Neural progenitor cell (in vitro differentiated cells): ENCODE data around the gene GPR179. TPM values are rescaled to one million over a fixed set of nuclear protein-coding genes. Genes with fewer than 3 reads are reported as not detected.

Experiments
- DNase-seq: peaks from one replicate; pipeline ENCODE4 v3.0.0-alpha.2; 2016; ENCODE audit warnings: low spot score
- H2AFZ ChIP-seq: fragments of 200-600 bp; sonication (generic); replicated peaks from 2 replicates; pipeline ENCODE4 v1.6.1; 2016; ENCODE audit warnings: antibody characterized with exemption
- H3F3A ChIP-seq: fragments of 200-600 bp; sonication (generic); 2 replicates; pipeline ENCODE4 v1.6.1; 2016; ENCODE audit warnings: antibody characterized with exemption, low read depth
- H3K27ac ChIP-seq: fragments of 200-600 bp; sonication (generic); 2 replicates; pipeline ENCODE4 v1.5.1; 2016; ENCODE audit warnings: mild to moderate bottlenecking
- H3K27me3 ChIP-seq: fragments of 200-600 bp; sonication (generic); 2 replicates; pipeline ENCODE4 v1.6.1; 2016; ENCODE audit warnings: mild to moderate bottlenecking, moderate library complexity
- H3K36me3 ChIP-seq: fragments of 200-600 bp; sonication (generic); 2 replicates; pipeline ENCODE4 v1.5.1; 2016
- H3K4me1 ChIP-seq: fragments of 200-600 bp; sonication (generic); 2 replicates; pipeline ENCODE4 v1.6.1; 2016; ENCODE audit warnings: mixed run types
- H3K4me2 ChIP-seq: fragments of 200-600 bp; sonication (generic); 2 replicates; pipeline ENCODE4 v1.6.1; 2016
- H3K4me3 ChIP-seq: fragments of 200-600 bp; sonication (generic); 2 replicates; pipeline ENCODE4 v1.5.1; 2016
- H3K79me2 ChIP-seq: fragments of 200-600 bp; sonication (generic); 2 replicates; pipeline ENCODE4 v1.6.1; 2016; ENCODE audit warnings: low read depth
- H3K9ac ChIP-seq: fragments of 200-600 bp; sonication (generic); 2 replicates; pipeline ENCODE4 v1.6.1; 2016
- H3K9me3 ChIP-seq: fragments of 200-600 bp; sonication (generic); 2 replicates; pipeline ENCODE4 v1.5.1; 2016; ENCODE audit warnings: low read depth
- H4K20me1 ChIP-seq: fragments of 200-600 bp; sonication (generic); 2 replicates; pipeline ENCODE4 v1.6.1; 2016; ENCODE audit warnings: low read depth
- H3K27ac Mint-ChIP-seq: 3 replicates; pipeline ENCODE4 v1.8.0; 2021; ENCODE audit warnings: mixed read lengths
- H3K27me3 Mint-ChIP-seq: 2 replicates; pipeline ENCODE4 v1.8.0; 2022; ENCODE audit warnings: low read depth, mild to moderate bottlenecking, inconsistent platforms, moderate library complexity, mixed read lengths; ENCODE audit not compliant: insufficient read depth
- H3K36me3 Mint-ChIP-seq: 3 replicates; pipeline ENCODE4 v1.8.0; 2021; ENCODE audit warnings: mixed read lengths
- H3K4me1 Mint-ChIP-seq: 3 replicates; pipeline ENCODE4 v1.8.0; 2021; ENCODE audit warnings: mixed read lengths
- H3K4me3 Mint-ChIP-seq: 3 replicates; pipeline ENCODE4 v1.8.0; 2021; ENCODE audit warnings: mild to moderate bottlenecking, moderate library complexity, mixed read lengths
- H3K9me3 Mint-ChIP-seq: 3 replicates; pipeline ENCODE4 v1.8.0; 2020; ENCODE audit warnings: mixed read lengths
- CTCF ChIP-seq: fragments of 200-600 bp; sonication (generic); IDR thresholded peaks from 2 replicates; pipeline ENCODE4 v1.5.1; 2017; ENCODE audit warnings: antibody characterized with exemption, mild to moderate bottlenecking
- EZH2 ChIP-seq: fragments of 200-600 bp; sonication (generic); IDR thresholded peaks from 2 replicates; pipeline ENCODE4 v1.6.1; 2017; ENCODE audit warnings: antibody characterized with exemption, mild to moderate bottlenecking, moderate library complexity
- EZH2phosphoT487 ChIP-seq: fragments of 200-600 bp; sonication (generic); IDR thresholded peaks from 2 replicates; pipeline ENCODE4 v1.6.1; 2017; ENCODE audit warnings: antibody characterized with exemption
- total RNA-seq: library from RNA; depleted of rRNA; stranded (reverse); fragments of >200 nt; gene quantifications from 2 replicates; pipeline ENCODE4 v1.2.3, GENCODE V29; 2015; ENCODE audit warnings: low replicate concordance

Gene GPR179
- total RNA-seq, 1 donor from 2014 or later = not detected

DNA sequence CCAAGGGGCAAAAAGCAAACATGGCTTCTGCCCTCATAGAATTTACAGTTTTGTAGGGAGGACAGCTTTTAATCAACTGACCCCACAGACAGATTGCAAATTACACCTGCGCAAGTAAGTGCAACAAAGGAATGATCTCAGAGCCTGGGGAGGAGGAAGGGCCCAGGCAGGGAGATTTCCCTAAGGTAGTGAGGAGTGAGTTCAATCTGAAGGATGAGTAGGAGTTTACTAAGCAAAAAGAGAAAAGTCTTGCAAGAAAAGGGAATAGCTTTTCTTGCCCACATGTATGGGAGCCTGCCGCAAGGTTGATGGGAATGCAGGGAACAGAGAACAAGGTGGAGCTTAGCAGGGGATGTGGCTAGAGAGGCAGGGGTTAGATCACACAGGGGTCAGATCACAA is 6.3 kb upstream of the GPR179 start:
- no peak for DNase-seq
- H3K27ac ChIP-seq = no peak overlapping the region
- H3K4me3 Mint-ChIP-seq = peak overlapping the region; percentile 71
- H3K27me3 Mint-ChIP-seq = no peaks in the 10 kb centered on the region
- peaks cover 25% of the 10 kb centered on the region for H4K20me1 ChIP-seq
- H3K36me3 Mint-ChIP-seq = peaks cover 3% of the 10 kb centered on the region
- no peak overlapping the region for H3K4me2 ChIP-seq
- no peaks in the 10 kb centered on the region for H3K9me3 Mint-ChIP-seq
- H2AFZ ChIP-seq = no peak overlapping the region
- H3K4me1 Mint-ChIP-seq = peaks cover 43% of the 10 kb centered on the region
- H3K27me3 ChIP-seq = no peaks in the 10 kb centered on the region
- peak overlapping the region; percentile 35 for H3K27ac Mint-ChIP-seq
- peaks cover 30% of the 10 kb centered on the region for H3K79me2 ChIP-seq
- no peaks in the 10 kb centered on the region for H3K36me3 ChIP-seq
- H3K4me1 ChIP-seq = peaks cover 31% of the 10 kb centered on the region
- TF ChIP-seq EZH2phosphoT487 (no peak), CTCF (no peak), EZH2 (no peak)
- no peak overlapping the region for H3K9ac ChIP-seq
- no peak overlapping the region for H3K4me3 ChIP-seq
- H3K9me3 ChIP-seq = no peaks in the 10 kb centered on the region
- H3F3A ChIP-seq = peaks cover 29% of the 10 kb centered on the region

- TF ChIP-seq CTCF = peak; percentile 88
- TF ChIP-seq EZH2 = no peak
- H3K9me3 Mint-ChIP-seq = no peaks in the 10 kb centered on the region
- H2AFZ ChIP-seq = peak overlapping the region; percentile 11
- no peak overlapping the region for H3K27ac ChIP-seq
- H4K20me1 ChIP-seq = peaks cover 17% of the 10 kb centered on the region
- no peaks in the 10 kb centered on the region for H3K27me3 Mint-ChIP-seq
- peaks cover 3% of the 10 kb centered on the region for H3K36me3 Mint-ChIP-seq
- H3K36me3 ChIP-seq = no peaks in the 10 kb centered on the region
- no peaks in the 10 kb centered on the region for H3K9me3 ChIP-seq
- H3K9ac ChIP-seq = no peak overlapping the region
- H3K27ac Mint-ChIP-seq = peak overlapping the region; percentile 35
- H3K79me2 ChIP-seq = peaks cover 22% of the 10 kb centered on the region
- H3K4me1 ChIP-seq = peaks cover 23% of the 10 kb centered on the region
- H3K4me2 ChIP-seq = no peak overlapping the region
- peaks cover 34% of the 10 kb centered on the region for H3K4me1 Mint-ChIP-seq
- H3K4me3 Mint-ChIP-seq = peak overlapping the region; percentile 34
- no peaks in the 10 kb centered on the region for H3K27me3 ChIP-seq
- H3F3A ChIP-seq = peaks cover 29% of the 10 kb centered on the region
- DNase-seq = peak; percentile 85
- H3K4me3 ChIP-seq = no peak overlapping the region
These were observed 5.5 kb upstream of the GPR179 start for GRCh38 chr17:38349097-38349730.

GRCh38 chr17:38345743-38346142 is 2.0 kb upstream of the GPR179 start:
- Histone ChIP-seq H3K4me1 (peaks cover 11% of the 10 kb centered on the region), H4K20me1 (no peaks in the 10 kb centered on the region), H3K4me3 (no peak overlapping the region), H3K27me3 (no peaks in the 10 kb centered on the region), H3K79me2 (no peaks in the 10 kb centered on the region), H3K36me3 (no peaks in the 10 kb centered on the region), H3K27ac (no peak overlapping the region), H3F3A (peaks cover 30% of the 10 kb centered on the region), H3K9me3 (no peaks in the 10 kb centered on the region), H2AFZ (no peak overlapping the region), H3K4me2 (no peak overlapping the region), H3K9ac (no peak overlapping the region)
- H3K36me3 Mint-ChIP-seq = no peaks in the 10 kb centered on the region
- peak overlapping the region; percentile 63 for H3K4me3 Mint-ChIP-seq
- H3K27ac Mint-ChIP-seq = no peak overlapping the region
- TF ChIP-seq CTCF = no peak
- no peak for TF ChIP-seq EZH2
- TF ChIP-seq EZH2phosphoT487 = no peak
- no peaks in the 10 kb centered on the region for H3K9me3 Mint-ChIP-seq
- H3K4me1 Mint-ChIP-seq = peaks cover 33% of the 10 kb centered on the region
- H3K27me3 Mint-ChIP-seq = peaks cover 2% of the 10 kb centered on the region
- DNase-seq = no peak
